Activated CD4-positive, alpha-beta T cell treated with anti-CD3 and anti-CD28 coated beads, Interleukin-2, amount 10 ng/mL, durations not matched to agents 7 days and 5 days (primary cell): ENCODE data around the gene S100A14. TPM values are rescaled to one million over a fixed set of nuclear protein-coding genes. Genes with fewer than 3 reads are reported as not detected.

Experiments
- CTCF ChIA-PET: fragments of 350-600 bp; sonication (Branson Sonifier 250); formaldehyde crosslinking; loops from one replicate; lab custom pipeline; 2021; ENCODE audit warnings: antibody characterized with exemption; lab: Charles Lee
- POLR2A ChIA-PET: fragments of 350-600 bp; sonication (Branson Sonifier 250); formaldehyde crosslinking; loops from one replicate; lab custom pipeline; 2021; ENCODE audit warnings: antibody characterized with exemption; lab: Charles Lee
- DNase-seq: peaks from one replicate; pipeline ENCODE4 v3.0.0-alpha.2; 2020
- H3K27ac Mint-ChIP-seq: one replicate; pipeline ENCODE4 v1.8.0; 2021; ENCODE audit warnings: mild to moderate bottlenecking, moderate library complexity, mixed read lengths
- H3K27me3 Mint-ChIP-seq: one replicate; pipeline ENCODE4 v1.8.0; 2021; ENCODE audit warnings: mixed read lengths
- H3K36me3 Mint-ChIP-seq: one replicate; pipeline ENCODE4 v1.8.0; 2021; ENCODE audit warnings: low read depth, mixed read lengths
- H3K4me1 Mint-ChIP-seq: one replicate; pipeline ENCODE4 v1.8.0; 2021; ENCODE audit warnings: mixed read lengths
- H3K4me3 Mint-ChIP-seq: one replicate; pipeline ENCODE4 v1.8.0; 2021; ENCODE audit warnings: mild to moderate bottlenecking, moderate library complexity, mixed read lengths
- H3K9me3 Mint-ChIP-seq: one replicate; pipeline ENCODE4 v1.8.0; 2021; ENCODE audit warnings: mixed read lengths
- total RNA-seq, 2 experiments: library from RNA; stranded (reverse); gene quantifications; one replicate each; pipeline ENCODE4 v1.2.3, GENCODE V29; 2021

Gene S100A14
- total RNA-seq, 2 experiments from 2014 or later: not detected

GRCh38 chr1:153566414-153567371, 49.4 kb downstream of the S100A14 start:
- peaks cover 41% of the 10 kb centered on the region for H3K4me1 Mint-ChIP-seq
- CTCF ChIA-PET: interaction anchor here (0.9 to 3.6 kb wide), 8 partner anchors 14 to 57 kb away, joined by 3 to 16 read pairs (median 9); partner anchors contain the start of genes S100A4, S100A5 and S100A6
- no peaks in the 10 kb centered on the region for H3K36me3 Mint-ChIP-seq

GRCh38 chr1:153565529-153566374, 50.4 kb downstream of the S100A14 start, which contains the start of gene S100A2:
Gene S100A2 (minus strand): TSS chr1:153565844. CDS start chr1:153563877, 1,967 bp downstream.
- ChIA-PET CTCF (interaction anchor here (0.9 to 3.6 kb wide), 8 partner anchors 13 to 56 kb away, joined by 3 to 16 read pairs (median 9); partner anchors contain the start of genes S100A4, S100A5 and S100A6), POLR2A (interaction anchor here (0.6 to 1.9 kb wide), 3 partner anchors 21 to 135 kb away, joined by 5 to 8 read pairs (median 7); partner anchors contain the start of gene S100A4)
- Mint-ChIP-seq H3K36me3 (no peaks in the 10 kb centered on the region), H3K9me3 (no peaks in the 10 kb centered on the region), H3K4me1 (peaks cover 40% of the 10 kb centered on the region), H3K27ac (peak within 1 kb of the TSS; percentile 99), H3K27me3 (no peaks in the 10 kb centered on the region), H3K4me3 (peak within 1 kb of the TSS; percentile 47)
- no peak for DNase-seq

More at GRCh38 chr1:153566414-153567371, 49.4 kb downstream of the S100A14 start:
- Mint-ChIP-seq H3K27ac (peak overlapping the region; percentile 99), H3K27me3 (no peaks in the 10 kb centered on the region), H3K9me3 (no peaks in the 10 kb centered on the region), H3K4me3 (peak overlapping the region; percentile 25)
- POLR2A ChIA-PET: interaction anchor here (0.6 to 1.9 kb wide), 3 partner anchors 22 to 134 kb away, joined by 5 to 8 read pairs (median 7); partner anchors contain the start of gene S100A4
- DNase-seq: peak; percentile 80

Other genes with a start within 250 kb of the S100A14 start
- not detected for gene S100A12, start 240.7 kb downstream of the S100A14 start, total RNA-seq
- not detected for gene S100A8, start 225.3 kb downstream of the S100A14 start, total RNA-seq
- not detected for gene S100A7A, start 199.8 kb downstream of the S100A14 start, total RNA-seq
- not detected for gene S100A7, start 155.7 kb downstream of the S100A14 start, total RNA-seq
- 100 to 1,000 TPM; 444 to 557 TPM for gene S100A6, start 80.3 kb downstream of the S100A14 start, total RNA-seq
- gene S100A5, start 75.4 kb downstream of the S100A14 start, total RNA-seq: 1 to 10 TPM; 3.0 to 3.8 TPM
- gene S100A4, start 70.5 kb downstream of the S100A14 start, total RNA-seq: 100 to 1,000 TPM; 678 to 905 TPM
- gene S100A3, start 67.1 kb downstream of the S100A14 start, total RNA-seq: not detected
- gene S100A2, start 50.5 kb downstream of the S100A14 start, total RNA-seq: 1 to 10 TPM in 1 of 2 experiments, under 1 TPM in 1; 0.50 to 1.8 TPM
- gene S100A16, start 3.2 kb downstream of the S100A14 start, total RNA-seq: not detected
- 1 to 10 TPM; 3.9 to 4.2 TPM for gene S100A13, start 11.2 kb upstream of the S100A14 start, total RNA-seq
- gene S100A1, start 12.1 kb upstream of the S100A14 start, total RNA-seq: not detected
- 10 to 100 TPM; 96.1 to 98.3 TPM for gene CHTOP, start 17.7 kb upstream of the S100A14 start, total RNA-seq
- 10 to 100 TPM; 36.1 to 39.6 TPM for gene SNAPIN, start 42.4 kb upstream of the S100A14 start, total RNA-seq
- gene ILF2, start 54.7 kb upstream of the S100A14 start, total RNA-seq: 100 to 1,000 TPM; 192 to 223 TPM
- not detected for gene NPR1, start 62.4 kb upstream of the S100A14 start, total RNA-seq
- gene INTS3, start 111.7 kb upstream of the S100A14 start, total RNA-seq: 10 to 100 TPM; 62.9 to 64.8 TPM
- gene SLC27A3, start 159.1 kb upstream of the S100A14 start, total RNA-seq: 10 to 100 TPM; 22.2 to 22.9 TPM